B cell (primary cell): ENCODE results near the gene NCAN. TPM values are rescaled to one million over a fixed set of nuclear protein-coding genes. Genes with fewer than 3 reads are reported as not detected.

Experiments used
- ATAC-seq: fragments of 200-7000 bp; cut with Tn5 transposase; one replicate; pipeline ENCODE4 v1.10.0; 2021; ENCODE audit warnings: low read depth, mild to moderate bottlenecking, moderate number of reproducible peaks, moderate library complexity
- CTCF ChIA-PET: fragments of 350-600 bp; sonication (Branson Sonifier 250); formaldehyde crosslinking; loops from one replicate; lab custom pipeline; 2021; ENCODE audit warnings: antibody characterized with exemption, inconsistent platforms; lab: Charles Lee
- POLR2A ChIA-PET: fragments of 350-600 bp; sonication (Branson Sonifier 250); formaldehyde crosslinking; loops from one replicate; lab custom pipeline; 2021; ENCODE audit warnings: antibody characterized with exemption; lab: Charles Lee
- DNase-seq: peaks from one replicate; pipeline ENCODE4 v3.0.0; 2013
- H2AFZ ChIP-seq: 2 replicates; pipeline ENCODE4 v1.6.1; 2012; ENCODE audit warnings: mild to moderate bottlenecking, low read depth, low read length; ENCODE audit not compliant: insufficient read depth, poor library complexity, severe bottlenecking
- H3K27ac ChIP-seq, 2 donors: 1 replicate in 1 of 2; 2 replicates in 1 of 2; pipeline ENCODE4 v1.5.1; 2012 to 2013; ENCODE audit warnings: low read length in 2 of 2, mild to moderate bottlenecking in 2 of 2, moderate library complexity in 1 of 2
- H3K27me3 ChIP-seq, 4 experiments: fragments of 200-600 bp in 1 of 4; sonication (generic) in 1 of 4; replicated peaks in 1 of 4; 1 replicate in 2 of 4; 2 replicates in 2 of 4; pipeline versions ENCODE4 v1.6.1 to v1.7.0; 2013 to 2016; ENCODE audit warnings: low read length in 3 of 4, mild to moderate bottlenecking in 2 of 4, mixed read lengths in 1 of 4, moderate library complexity in 1 of 4; ENCODE audit not compliant: insufficient read depth in 4 of 4, control insufficient read depth in 3 of 4; ENCODE audit errors: control extremely low read depth in 1 of 4
- H3K36me3 ChIP-seq, 2 experiments: replicated peaks in 1 of 2; 1 replicate in 1 of 2; 2 replicates in 1 of 2; pipeline versions ENCODE4 v1.6.1 to v1.7.1; 2013; ENCODE audit warnings: low read length in 1 of 2; ENCODE audit not compliant: insufficient read depth in 2 of 2, control insufficient read depth in 1 of 2; ENCODE audit errors: control extremely low read depth in 1 of 2, extremely low read depth in 1 of 2
- H3K4me1 ChIP-seq, 2 donors: fragments of 200-600 bp in 1 of 2; sonication (generic) in 1 of 2; 1 replicate in 1 of 2; 2 replicates in 1 of 2; pipeline versions ENCODE4 v1.5.1 to v1.6.1; 2013 to 2017; ENCODE audit warnings: low read length in 2 of 2; ENCODE audit not compliant: control insufficient read depth in 2 of 2, insufficient read depth in 2 of 2
- H3K4me2 ChIP-seq: replicated peaks from 2 replicates; pipeline ENCODE3; 2012; ENCODE audit warnings: mild to moderate bottlenecking, low read depth, low read length; ENCODE audit not compliant: poor library complexity, severe bottlenecking
- H3K4me3 ChIP-seq, 5 experiments: fragments of 200-600 bp in 1 of 5; sonication (generic) in 1 of 5; 1 replicate in 3 of 5; 2 replicates in 2 of 5; pipeline versions ENCODE4 v1.5.1 to v1.7.0; 2011 to 2016; ENCODE audit warnings: low read length in 4 of 5, mild to moderate bottlenecking in 4 of 5, low read depth in 2 of 5, control low read depth in 1 of 5, moderate library complexity in 1 of 5; ENCODE audit not compliant: insufficient read depth in 1 of 5; ENCODE audit errors: control extremely low read depth in 1 of 5, extremely low read depth in 1 of 5
- H3K79me2 ChIP-seq: fragments of 200-600 bp; sonication (generic); one replicate; pipeline ENCODE4 v1.6.0; 2016; ENCODE audit warnings: low read length; ENCODE audit not compliant: control insufficient read depth, insufficient read depth
- H3K9ac ChIP-seq: fragments of 200-600 bp; sonication (generic); 2 replicates; pipeline ENCODE4 v1.6.1; 2017; ENCODE audit warnings: mild to moderate bottlenecking, low read length, moderate library complexity
- H3K9me3 ChIP-seq, 3 donors: one replicate each; pipeline versions ENCODE4 v1.6.1 to v1.7.1; 2013; ENCODE audit warnings: low read length in 2 of 3; ENCODE audit not compliant: control insufficient read depth in 2 of 3, insufficient read depth in 1 of 3; ENCODE audit errors: control extremely low read depth in 1 of 3
- H4K20me1 ChIP-seq: 2 replicates; pipeline ENCODE4 v1.6.0; 2012; ENCODE audit warnings: mild to moderate bottlenecking, low read length; ENCODE audit not compliant: insufficient read depth, control insufficient read depth, poor library complexity, severe bottlenecking
- H3K27ac Mint-ChIP-seq: one replicate; pipeline ENCODE4 v1.8.0; 2021; ENCODE audit warnings: mixed read lengths
- H3K27me3 Mint-ChIP-seq: one replicate; pipeline ENCODE4 v1.8.0; 2021; ENCODE audit warnings: mixed read lengths
- H3K4me1 Mint-ChIP-seq: one replicate; pipeline ENCODE4 v1.8.0; 2021; ENCODE audit warnings: mixed read lengths
- H3K4me3 Mint-ChIP-seq: one replicate; pipeline ENCODE4 v1.8.0; 2021; ENCODE audit warnings: mixed read lengths
- H3K9me3 Mint-ChIP-seq: one replicate; pipeline ENCODE4 v1.8.0; 2022; ENCODE audit warnings: mixed read lengths; ENCODE audit not compliant: insufficient read depth
- EZH2 ChIP-seq: IDR thresholded peaks from 2 replicates; pipeline ENCODE4 v1.6.1; 2012; ENCODE audit warnings: borderline replicate concordance, low read depth, mild to moderate bottlenecking, moderate library complexity, low read length; ENCODE audit not compliant: insufficient read depth, poor library complexity, severe bottlenecking
- WGBS: methylation state at CpG from one replicate; pipeline ENCODE4 v1.1.5; 2013; ENCODE audit warnings: missing lambda C conversion rate; ENCODE audit not compliant: insufficient coverage; 5-methylcytosine and 5-hydroxymethylcytosine counted together
- intact Hi-C: fragments of 100-400 bp; cut with micrococcal nuclease; formaldehyde crosslinking; loops from one replicate; pipeline ENCODE4 v1.10.0; 2022
- polyA plus RNA-seq: library from polyadenylated mRNA; depleted of rRNA; stranded (reverse); fragments of >200 nt; gene quantifications from 2 replicates; pipeline ENCODE4 v1.2.3, GENCODE V29; 2012
- total RNA-seq, 2 donors: library from RNA; stranded (reverse); fragments of 120-200 nt in 1 of 2; gene quantifications; 1 replicate in 1 of 2; 2 replicates in 1 of 2; pipeline versions ENCODE4 v1.2.3 to v1.2.4, GENCODE V29; 2013 to 2022
- TF ChIP-seq, protein P1 (sequence below): fragments of 200-600 bp; IDR thresholded peaks from one replicate; pipeline ENCODE4 v1.8.0; 2022; ENCODE audit warnings: antibody characterized with exemption, mild to moderate bottlenecking

The NCAN gene
- total and polyA plus RNA-seq, 2 donors (not counting 1 experiment from before 2014, with no cell fraction given), result 0.03 TPM; not detected in 1

DNA sequence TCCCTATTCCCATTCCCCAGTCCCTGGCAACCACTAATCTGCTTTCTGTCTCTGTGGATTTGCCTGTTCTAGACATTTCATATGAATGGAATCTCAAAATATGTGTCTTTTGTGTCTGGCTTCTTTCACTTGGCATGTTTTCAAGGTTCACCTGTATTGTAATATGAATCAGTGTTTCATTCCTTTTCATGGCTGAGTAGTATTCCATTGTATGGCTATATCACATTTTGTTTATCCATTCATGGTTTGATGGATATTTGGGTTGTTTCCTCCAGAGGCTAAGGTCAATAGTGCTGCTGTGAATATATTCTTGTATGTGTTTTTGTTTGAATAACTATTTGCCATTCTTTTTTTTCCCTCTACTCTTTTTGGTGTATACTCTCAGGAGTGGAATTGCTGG is 24.4 kb downstream of the NCAN start:
- Histone ChIP-seq H4K20me1 (no peaks in the 10 kb centered on the region), H3K4me1 (no peaks in the 10 kb centered on the region), H3K27ac (no peak overlapping the region), H3K79me2 (no peaks in the 10 kb centered on the region), H3K4me2 (no peak overlapping the region), H3K4me3 (no peak overlapping the region), H3K9me3 (peaks cover 4 to 50% (median 25%) of the 10 kb centered on the region in 3 donors), H3K9ac (no peak overlapping the region), H3K36me3 (no peaks in the 10 kb centered on the region), H3K27me3 (peaks cover 0 to 11% (median 4%) of the 10 kb centered on the region in 4 experiments), H2AFZ (no peak overlapping the region)
- POLR2A ChIA-PET, result no interaction called here
- TF ChIP-seq EZH2, result no peak
- TF ChIP-seq, protein P1, sequence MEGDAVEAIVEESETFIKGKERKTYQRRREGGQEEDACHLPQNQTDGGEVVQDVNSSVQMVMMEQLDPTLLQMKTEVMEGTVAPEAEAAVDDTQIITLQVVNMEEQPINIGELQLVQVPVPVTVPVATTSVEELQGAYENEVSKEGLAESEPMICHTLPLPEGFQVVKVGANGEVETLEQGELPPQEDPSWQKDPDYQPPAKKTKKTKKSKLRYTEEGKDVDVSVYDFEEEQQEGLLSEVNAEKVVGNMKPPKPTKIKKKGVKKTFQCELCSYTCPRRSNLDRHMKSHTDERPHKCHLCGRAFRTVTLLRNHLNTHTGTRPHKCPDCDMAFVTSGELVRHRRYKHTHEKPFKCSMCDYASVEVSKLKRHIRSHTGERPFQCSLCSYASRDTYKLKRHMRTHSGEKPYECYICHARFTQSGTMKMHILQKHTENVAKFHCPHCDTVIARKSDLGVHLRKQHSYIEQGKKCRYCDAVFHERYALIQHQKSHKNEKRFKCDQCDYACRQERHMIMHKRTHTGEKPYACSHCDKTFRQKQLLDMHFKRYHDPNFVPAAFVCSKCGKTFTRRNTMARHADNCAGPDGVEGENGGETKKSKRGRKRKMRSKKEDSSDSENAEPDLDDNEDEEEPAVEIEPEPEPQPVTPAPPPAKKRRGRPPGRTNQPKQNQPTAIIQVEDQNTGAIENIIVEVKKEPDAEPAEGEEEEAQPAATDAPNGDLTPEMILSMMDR, result no peak
- ATAC-seq (no peak), DNase-seq (no peak)
- CTCF ChIA-PET, result no interaction called here
- peaks cover 17% of the 10 kb centered on the region for H3K27me3 Mint-ChIP-seq
- peaks cover 8% of the 10 kb centered on the region for H3K9me3 Mint-ChIP-seq
- no peak overlapping the region for H3K27ac Mint-ChIP-seq
- no peak overlapping the region for H3K4me3 Mint-ChIP-seq
- intact Hi-C loops, result no loop called here
- H3K4me1 Mint-ChIP-seq, result no peaks in the 10 kb centered on the region

DNA sequence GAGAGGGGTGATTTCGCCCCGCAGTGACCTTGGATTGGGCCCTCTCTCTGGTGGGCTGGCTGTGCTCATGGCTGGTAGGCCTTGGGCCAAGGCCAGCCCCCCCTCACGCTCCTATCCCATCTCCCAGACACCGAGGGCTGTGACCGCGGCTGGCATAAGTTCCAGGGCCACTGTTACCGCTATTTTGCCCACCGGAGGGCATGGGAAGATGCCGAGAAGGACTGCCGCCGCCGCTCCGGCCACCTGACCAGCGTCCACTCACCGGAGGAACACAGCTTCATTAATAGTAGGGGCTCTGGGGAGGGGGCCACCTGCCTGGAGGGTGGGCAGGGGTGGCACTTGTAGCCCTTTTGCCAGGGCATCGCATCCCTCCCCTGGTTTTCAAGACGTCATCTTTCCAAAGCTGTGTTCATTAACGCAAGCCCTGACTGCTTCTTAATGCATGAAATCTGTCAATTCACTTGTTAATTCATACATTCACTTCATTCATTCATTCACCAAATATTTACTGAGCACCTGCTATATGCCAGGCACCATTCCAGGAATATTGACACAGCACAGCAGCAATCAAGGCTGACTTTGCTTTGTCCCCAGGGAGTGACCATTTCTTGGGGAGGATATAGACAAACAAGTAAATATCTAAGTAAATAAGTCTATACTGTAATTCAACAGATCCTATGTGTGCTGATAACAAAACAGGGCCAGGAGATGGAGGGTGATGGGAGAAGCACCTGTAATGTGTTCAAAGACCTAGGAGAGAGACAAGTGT is 26.6 kb downstream of the NCAN start:
- H3K27ac Mint-ChIP-seq, result no peak overlapping the region
- TF ChIP-seq, protein P1, result no peak
- TF ChIP-seq EZH2, result no peak
- peaks cover 13% of the 10 kb centered on the region for H3K27me3 Mint-ChIP-seq
- DNase-seq, result no peak
- peaks cover 8% of the 10 kb centered on the region for H3K9me3 Mint-ChIP-seq
- H3K79me2 ChIP-seq, result no peaks in the 10 kb centered on the region
- no peaks in the 10 kb centered on the region for H4K20me1 ChIP-seq
- H3K36me3 ChIP-seq, result no peaks in the 10 kb centered on the region
- no peak overlapping the region for H3K4me2 ChIP-seq
- H3K27ac ChIP-seq, result no peak overlapping the region
- no peak overlapping the region for H2AFZ ChIP-seq
- H3K27me3 ChIP-seq, result peaks cover 0 to 12% (median 4%) of the 10 kb centered on the region in 4 experiments
- no peak overlapping the region for H3K4me3 Mint-ChIP-seq
- no peaks in the 10 kb centered on the region for H3K4me1 Mint-ChIP-seq
- no peak for ATAC-seq
- no peaks in the 10 kb centered on the region for H3K4me1 ChIP-seq
- intact Hi-C loops, result no loop called here
- POLR2A ChIA-PET, result no interaction called here
- WGBS, result 94% methylated on average over 17 of the region's 18 CpGs
- H3K9ac ChIP-seq, result no peak overlapping the region
- no peak overlapping the region for H3K4me3 ChIP-seq
- CTCF ChIA-PET, result no interaction called here
- H3K9me3 ChIP-seq, result peaks cover 4 to 40% (median 25%) of the 10 kb centered on the region in 3 donors
